ENCODE results near the gene GPATCH8.

DNA sequence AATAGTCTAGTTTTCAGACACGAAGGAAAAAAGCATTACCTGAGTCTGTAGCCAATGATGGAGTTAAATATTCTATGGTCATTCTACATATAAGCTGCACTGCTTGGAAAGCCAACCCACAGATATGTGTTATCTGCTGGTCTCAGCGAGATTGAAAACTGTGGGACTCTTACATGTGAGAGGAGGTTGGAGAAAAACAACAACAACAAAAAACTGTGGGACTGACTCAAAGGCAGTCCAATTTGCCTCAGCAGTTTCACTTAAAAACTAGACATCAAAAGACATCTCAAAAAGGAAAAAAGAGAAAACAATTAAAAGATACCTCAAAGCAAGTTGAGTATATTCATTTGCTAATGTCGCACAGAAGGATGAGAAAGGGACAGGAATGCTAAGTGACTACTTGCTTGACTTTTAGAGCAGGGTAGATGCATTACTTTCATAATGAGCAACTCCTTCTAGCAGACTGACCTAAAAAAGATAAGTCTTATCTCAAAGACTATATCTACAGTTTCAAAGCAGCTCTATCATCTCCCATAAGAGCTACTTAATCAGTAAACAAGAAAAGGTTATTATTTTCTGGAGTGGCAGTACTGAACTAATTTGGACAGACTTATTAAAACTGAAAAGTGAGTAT is 78.3 kb downstream of the GPATCH8 start:
- TF ChIP-seq RBM25 (IDR thresholded peaks at IDR 0.05; ENCODE audit: low read depth, low read length, severe bottlenecking) (no peak), DMBX1 (CRISPR knock-in tag; IDR thresholded peaks at IDR 0.05; ENCODE audit: borderline replicate concordance) (no peak), ZNF175 (CRISPR knock-in tag; IDR thresholded peaks at IDR 0.05; ENCODE audit: low read depth) (no peak), EP300 (IDR thresholded peaks at IDR 0.05; ENCODE audit: low read length) (no peak), ZBTB40 (IDR thresholded peaks at IDR 0.05) (no peak), ZBTB40 (CRISPR knock-in tag; IDR thresholded peaks at IDR 0.05) (no peak), SREBF1 (IDR thresholded peaks at IDR 0.05; ENCODE audit: borderline replicate concordance, low read depth, low read length) (no peak)
- TF ChIP-seq, protein P1, sequence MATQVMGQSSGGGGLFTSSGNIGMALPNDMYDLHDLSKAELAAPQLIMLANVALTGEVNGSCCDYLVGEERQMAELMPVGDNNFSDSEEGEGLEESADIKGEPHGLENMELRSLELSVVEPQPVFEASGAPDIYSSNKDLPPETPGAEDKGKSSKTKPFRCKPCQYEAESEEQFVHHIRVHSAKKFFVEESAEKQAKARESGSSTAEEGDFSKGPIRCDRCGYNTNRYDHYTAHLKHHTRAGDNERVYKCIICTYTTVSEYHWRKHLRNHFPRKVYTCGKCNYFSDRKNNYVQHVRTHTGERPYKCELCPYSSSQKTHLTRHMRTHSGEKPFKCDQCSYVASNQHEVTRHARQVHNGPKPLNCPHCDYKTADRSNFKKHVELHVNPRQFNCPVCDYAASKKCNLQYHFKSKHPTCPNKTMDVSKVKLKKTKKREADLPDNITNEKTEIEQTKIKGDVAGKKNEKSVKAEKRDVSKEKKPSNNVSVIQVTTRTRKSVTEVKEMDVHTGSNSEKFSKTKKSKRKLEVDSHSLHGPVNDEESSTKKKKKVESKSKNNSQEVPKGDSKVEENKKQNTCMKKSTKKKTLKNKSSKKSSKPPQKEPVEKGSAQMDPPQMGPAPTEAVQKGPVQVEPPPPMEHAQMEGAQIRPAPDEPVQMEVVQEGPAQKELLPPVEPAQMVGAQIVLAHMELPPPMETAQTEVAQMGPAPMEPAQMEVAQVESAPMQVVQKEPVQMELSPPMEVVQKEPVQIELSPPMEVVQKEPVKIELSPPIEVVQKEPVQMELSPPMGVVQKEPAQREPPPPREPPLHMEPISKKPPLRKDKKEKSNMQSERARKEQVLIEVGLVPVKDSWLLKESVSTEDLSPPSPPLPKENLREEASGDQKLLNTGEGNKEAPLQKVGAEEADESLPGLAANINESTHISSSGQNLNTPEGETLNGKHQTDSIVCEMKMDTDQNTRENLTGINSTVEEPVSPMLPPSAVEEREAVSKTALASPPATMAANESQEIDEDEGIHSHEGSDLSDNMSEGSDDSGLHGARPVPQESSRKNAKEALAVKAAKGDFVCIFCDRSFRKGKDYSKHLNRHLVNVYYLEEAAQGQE (IDR thresholded peaks at IDR 0.05; ENCODE audit: borderline replicate concordance): no peak
- TF ChIP-seq, protein P1 (CRISPR knock-in tag; IDR thresholded peaks at IDR 0.05; ENCODE audit: low read depth): no peak

Measured in K562 (cell line).